SK-N-DZ (cell line): Measurements from ENCODE around the gene AP1G1. TPM values are rescaled to one million over a fixed set of nuclear protein-coding genes. Genes with fewer than 3 reads are reported as not detected.
"Not testable (repeated sequence)": the region's sequence is repeated elsewhere in the genome, so short reads cannot be mapped to it uniquely, and the experiment has no call there.

ENCODE experiments used
- DNase-seq: peaks from one replicate; pipeline ENCODE4 v3.0.0-alpha.2; 2015; ENCODE audit warnings: low spot score
- polyA plus RNA-seq, 2 experiments: library from polyadenylated mRNA; depleted of rRNA; stranded (reverse); fragments of >200 nt; gene quantifications; 2 replicates each; pipeline ENCODE4 v1.2.3, GENCODE V29; 2014

The AP1G1 gene
- 32.4 and 44.0 TPM in 2 replicates for polyA plus RNA-seq (2014; cell fraction: cytosol; rRNA removed)
- polyA plus RNA-seq (2014; cell fraction: nucleus; rRNA removed), result 48.3 and 49.3 TPM in 2 replicates

DNA sequence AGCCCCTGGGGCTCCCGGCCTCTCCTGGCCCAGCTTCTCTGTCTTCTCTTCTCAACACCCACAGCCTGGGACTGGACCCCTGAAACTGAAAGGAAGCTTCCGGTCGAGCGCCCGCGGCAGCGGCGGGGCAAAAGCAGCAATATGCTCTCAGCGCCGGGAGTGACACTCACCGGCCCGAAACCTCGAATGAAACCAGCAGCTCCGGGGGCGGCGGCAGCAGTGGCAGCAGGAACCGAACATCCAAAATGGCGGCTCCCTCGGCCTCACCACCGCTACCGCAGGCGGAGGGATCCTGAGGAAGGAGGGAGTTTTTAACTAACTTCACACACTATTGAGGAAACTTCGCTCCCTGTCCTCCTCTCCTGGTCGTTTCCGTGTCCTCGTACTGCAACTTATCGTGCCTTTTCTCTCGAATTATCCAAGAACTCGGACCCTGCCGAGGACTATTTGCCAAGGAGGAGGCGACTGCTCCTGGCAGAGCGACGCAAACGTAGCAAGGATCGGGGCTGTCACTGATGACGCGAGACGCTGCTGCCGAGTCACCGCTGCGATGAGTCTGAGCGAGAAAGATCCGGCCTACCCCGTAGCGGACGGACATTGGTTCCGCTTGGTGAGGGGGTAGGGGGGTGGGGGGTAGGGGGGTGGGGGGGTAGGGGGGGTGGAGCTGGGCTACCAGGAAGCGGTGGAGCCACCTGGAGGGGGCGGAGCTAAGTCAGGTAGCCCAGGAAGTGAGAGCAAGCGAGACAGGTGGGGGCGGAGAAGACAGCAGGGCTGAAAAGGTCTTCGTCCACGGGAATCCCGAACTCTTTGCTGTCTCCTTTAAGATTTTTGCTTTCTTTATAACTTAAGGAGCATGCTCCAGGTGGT lies at the start of gene AP1G1:
Gene AP1G1, minus strand, starts transcription at position 242 of the 867 bp plus-strand sequence. CDS start 19,355 bp downstream, outside the sequence.
- DNase-seq, result peak; percentile 97

DNA sequence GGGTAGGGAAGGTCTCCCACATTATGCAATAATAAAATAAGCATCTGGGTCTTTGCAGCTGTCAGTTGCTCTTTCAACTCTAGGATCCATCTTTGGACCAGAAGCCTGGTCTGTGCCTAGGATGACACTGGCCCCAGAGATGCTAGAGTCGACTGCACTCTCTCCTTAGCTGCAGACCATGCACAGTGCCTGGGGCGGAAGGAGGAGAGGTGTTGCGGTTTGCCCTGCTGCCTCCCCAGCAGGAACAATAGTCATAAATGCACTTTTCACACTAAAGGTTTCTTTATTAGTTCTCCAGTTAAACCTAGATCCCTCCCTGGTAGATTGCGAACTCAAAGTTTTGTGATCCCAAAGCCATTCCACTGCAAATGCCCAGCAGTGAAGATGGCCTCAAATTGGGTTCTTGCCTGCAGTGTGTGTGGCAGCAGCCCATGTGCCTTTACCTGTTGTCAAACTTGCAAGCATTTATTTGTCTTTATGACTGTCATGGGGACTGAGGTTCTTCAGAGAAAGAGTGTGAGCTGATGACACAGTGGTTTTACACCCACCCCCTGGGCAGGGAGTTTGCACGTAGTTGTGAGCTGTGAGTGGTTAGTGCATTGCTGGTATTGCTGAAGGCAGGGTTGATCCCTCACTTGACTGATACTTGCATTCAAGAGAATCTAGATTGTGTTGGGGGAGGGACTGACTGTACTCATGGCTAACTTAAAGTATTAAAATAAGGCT lies 47.5 kb upstream of the AP1G1 start:
- DNase-seq, result no peak

DNA sequence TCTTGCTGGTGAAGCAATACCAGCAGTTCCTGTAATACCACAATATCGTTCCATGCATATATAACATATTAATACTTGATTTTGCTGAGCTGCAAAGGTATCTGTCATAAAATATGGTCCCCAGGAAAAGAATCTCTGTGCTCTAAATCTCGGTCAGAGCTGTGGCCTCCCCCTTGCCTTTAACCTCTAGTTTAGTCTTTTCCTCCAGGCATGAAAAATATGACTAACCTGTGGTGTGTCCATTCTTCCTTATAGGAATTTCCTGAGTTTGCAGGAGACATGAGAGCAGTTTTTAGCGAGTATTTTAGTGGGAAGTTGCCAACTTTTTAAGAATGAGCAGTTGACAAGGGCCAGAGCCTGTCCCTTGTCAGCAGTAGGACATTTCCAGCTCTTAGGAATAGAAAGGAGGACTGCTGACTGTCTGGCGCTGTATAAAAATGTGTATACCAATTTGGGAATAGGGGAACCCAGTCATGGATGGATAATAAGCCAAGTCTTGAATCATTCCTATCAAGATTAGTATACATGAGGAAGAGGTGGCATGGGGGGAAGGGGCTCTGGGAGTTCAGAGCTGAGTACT lies 45.8 kb upstream of the AP1G1 start:
- no peak for DNase-seq

DNA sequence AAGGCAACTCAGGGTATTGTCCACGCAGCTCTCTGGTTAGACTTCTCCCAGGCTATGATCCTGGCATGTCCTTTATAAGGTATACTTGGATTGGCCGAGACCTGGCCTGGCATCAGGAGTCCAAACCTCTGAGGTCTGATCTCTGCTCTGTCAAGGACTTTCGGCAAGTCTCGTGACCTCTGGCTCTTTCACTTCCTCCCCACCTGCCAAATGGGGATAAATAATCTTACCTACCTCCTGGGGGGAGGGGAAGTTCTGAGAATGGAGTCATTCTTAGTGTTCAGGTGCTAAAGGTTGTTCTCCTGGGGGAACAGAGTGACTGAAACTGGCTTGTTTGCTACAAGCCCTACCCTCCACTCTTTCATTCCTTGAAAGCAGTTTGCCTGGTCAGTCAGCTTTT lies 44.8 kb upstream of the AP1G1 start:
- no peak for DNase-seq

DNA sequence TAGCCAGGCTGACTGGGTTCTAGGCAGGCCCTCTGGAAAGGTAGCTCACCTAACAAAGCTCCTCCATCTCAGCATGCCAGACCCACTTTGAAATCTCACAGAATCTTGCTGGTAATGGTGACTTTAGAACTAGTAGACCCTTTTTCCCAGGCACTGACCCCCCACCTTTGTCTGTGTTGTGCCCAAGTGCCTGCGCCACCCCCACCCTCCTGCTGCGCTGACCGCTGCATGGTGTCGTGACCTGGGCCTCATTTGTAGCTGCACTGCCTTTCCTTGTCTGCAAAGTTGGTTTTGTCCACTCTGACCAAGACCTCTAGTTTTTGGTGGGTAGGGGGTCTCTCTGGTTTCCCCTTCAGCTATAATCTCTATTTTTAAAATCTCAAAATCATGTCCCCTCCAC lies 43.9 kb upstream of the AP1G1 start:
- DNase-seq, result no peak

DNA sequence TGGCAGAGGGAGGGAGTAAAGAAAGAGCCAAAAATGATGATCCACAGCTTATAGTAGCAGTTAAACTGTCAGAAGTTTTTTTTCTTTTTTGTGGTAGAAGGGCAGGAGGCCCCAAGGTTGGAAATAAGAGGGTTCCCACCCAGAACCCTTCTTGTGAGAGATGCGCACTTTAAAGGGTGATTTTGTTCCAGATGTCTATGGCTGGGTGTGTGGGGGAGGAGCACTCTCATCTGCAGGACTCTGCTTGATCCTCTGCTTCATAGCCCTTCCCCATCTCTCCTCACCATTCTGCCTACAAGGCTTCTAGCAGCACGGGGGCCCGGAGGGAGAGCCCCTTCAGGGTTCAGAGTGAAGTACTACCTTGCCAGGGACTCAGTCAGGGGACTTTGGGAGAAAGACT lies 43.5 kb upstream of the AP1G1 start:
- DNase-seq, result no peak

DNA sequence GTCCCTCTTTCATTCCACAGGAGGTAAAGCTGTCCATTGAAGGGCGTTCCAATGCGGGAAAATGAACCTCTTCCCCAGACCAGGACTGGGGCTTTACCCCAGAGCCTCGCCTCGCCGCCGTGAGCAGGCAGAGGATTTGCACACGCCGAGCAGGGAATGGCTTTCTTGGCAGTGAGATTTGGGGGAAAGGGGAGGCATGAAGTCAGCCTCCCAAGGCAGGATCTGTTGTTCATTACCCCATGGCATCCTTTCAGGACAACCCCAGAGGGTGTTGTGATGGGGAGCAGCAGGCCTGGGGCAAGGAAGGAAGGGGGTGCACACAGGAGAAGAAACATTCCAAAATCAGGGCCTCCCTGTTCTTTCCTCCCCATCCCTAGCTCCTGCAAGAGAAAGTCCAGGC lies 43.1 kb upstream of the AP1G1 start:
- DNase-seq, result no peak

DNA sequence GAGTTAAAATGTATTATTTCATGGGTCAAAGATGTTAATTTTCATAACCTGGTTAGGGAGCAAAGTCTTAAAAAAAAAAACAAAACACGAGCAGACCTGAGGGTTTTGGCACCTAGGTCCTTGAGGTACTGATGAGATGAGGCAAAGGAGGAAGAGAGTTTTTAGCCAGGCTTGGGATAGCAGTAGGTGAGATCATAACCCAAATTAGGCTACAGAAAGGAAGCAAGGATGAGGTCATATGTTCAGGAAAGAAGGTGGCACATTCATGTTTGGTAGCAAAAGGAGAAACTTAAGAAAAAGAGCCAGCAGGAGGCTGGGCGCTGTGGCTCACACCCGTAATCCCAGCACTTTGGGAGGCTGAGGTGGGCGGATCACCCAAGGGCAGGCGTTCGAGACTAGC lies 40.0 kb upstream of the AP1G1 start:
- DNase-seq, result no peak

DNA sequence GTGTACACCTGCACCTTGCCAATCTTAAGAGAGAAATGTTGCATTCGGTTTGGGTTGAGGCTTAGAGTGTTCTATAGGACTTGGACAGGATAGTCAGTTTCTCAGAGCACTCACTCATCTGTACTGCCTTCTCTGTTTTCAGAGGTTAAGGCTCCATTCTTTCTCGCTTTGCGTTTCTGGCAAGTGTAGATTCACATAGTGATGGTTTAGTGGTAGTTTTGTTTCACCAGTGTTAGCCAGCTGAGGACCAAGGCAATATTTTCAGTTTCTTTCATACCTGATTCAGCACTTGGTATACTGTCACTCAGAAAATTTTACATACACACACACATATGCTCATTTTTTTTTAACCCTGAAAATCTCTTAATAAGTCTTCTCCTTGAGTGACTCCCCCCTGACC lies 38.5 kb upstream of the AP1G1 start:
- DNase-seq, result no peak

DNA sequence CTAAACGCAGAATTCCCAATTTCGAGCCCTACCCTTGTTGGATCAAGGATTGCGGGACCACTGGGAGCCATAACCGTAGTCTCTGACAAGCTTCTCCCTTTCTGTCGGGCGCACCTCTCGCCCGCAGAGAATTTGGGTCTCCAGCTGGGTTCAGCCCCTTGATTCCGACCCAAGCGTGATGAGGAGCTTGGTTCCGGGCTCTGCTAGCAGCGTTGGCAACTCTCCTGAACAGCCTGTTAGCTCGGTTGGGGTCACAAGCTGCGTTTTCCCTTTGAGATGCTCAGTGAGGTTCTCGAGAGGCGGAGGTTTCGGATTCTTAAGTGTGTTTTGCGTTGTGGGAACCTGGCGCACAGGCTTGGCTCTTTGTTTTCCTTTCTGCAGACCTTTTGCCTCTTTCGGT lies 37.8 kb upstream of the AP1G1 start:
- DNase-seq, result no peak

DNA sequence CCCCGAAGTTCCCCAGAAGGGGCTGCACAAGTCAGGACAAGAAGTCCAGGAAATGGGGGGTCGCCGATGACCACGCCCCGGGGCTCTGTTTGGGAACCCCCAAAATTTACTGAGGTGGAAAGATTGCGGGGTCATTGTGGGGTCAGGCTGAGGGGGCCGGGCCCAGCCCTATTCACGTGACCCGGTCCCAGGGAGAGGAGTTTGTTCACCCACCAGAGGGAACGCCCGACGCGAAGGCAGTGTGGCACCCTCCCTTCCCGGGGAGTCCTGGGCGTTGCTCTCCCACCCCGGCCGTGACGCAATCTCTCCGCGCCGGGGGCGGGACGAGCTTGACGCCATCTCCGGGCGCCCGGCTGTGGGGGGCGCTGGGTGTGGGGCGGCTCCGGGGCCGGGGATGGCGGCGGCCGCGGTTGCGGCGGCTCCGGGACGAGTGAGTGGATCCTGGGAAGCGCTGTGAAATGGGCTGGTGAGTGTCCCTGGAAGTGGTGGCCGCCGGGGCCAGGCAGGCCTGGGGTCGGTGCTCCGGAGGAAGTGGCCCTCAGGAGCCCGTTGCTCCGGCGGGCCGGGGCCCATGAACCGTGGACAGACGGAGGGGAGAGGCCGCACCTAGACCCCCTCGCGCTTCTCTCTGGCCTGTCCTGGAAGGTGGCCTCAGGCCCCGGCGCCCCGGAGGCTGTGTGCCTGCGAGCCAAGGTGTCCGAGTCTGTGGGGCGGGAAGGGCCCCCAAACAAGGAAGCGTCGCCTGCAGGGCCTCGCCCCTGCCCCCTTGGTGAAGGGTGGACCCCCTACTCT lies 37.2 kb upstream of the AP1G1 start, which contains the start of gene ATXN1L:
Gene ATXN1L, plus strand, starts transcription at position 338 of the 792 bp plus-strand sequence. CDS start 3,765 bp downstream, outside the sequence.
- peak; percentile 87 for DNase-seq

DNA sequence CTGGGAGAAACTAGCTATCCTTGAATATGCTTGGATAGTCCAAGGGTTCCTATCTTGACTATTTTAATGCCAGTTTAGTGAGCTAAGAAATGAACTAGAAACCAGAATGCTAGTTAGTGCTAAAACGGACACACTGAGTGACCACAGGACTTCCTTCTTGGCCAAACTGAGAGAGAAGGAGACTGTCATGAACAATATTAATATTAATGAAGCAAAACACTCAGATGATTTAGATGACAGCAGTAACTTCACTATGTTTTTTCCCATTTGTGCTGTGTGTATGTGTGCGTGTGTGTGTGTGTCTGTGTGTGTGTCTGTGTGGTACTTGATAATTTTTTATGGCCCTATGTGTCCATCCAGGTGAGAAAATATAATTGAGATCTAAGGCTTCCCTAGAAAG lies 34.9 kb upstream of the AP1G1 start:
- no peak for DNase-seq

DNA sequence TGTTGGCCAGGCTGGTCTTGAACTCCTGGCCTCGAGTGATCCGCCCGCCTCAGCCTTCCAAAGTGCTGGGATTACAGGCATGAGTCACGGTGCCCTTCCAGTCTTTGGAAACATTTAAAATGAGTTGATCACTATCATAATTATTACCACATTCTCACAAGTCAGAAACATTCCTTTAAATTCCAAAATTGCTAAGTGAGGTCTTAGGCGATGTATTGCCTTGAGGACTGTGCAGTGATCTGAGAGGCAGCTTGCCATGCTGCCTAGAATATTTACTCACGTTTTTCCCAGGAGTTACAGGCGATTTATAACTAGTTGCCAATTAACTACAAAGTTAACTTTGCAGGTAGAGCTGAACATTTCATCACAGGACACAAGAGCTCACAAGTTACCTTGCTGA lies 31.4 kb upstream of the AP1G1 start:
- no peak for DNase-seq

DNA sequence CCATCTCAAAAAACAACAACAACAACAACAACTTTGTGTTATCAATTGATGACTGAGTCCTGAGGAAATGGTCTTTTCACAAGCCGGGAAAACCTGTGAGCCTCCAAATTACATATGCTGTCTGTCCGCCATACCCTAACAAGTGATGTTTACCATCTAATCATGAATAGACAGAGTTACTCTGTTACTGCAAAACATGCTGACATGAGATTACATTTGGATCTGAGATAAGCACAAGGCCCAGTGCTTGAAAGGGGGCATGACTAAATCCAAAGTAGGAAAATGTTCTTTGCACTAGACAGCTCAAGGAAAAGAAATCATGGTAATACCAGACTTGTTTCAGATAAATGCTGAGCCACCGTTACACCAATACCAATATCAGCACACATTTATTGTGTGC lies 28.5 kb upstream of the AP1G1 start:
- DNase-seq, result no peak

DNA sequence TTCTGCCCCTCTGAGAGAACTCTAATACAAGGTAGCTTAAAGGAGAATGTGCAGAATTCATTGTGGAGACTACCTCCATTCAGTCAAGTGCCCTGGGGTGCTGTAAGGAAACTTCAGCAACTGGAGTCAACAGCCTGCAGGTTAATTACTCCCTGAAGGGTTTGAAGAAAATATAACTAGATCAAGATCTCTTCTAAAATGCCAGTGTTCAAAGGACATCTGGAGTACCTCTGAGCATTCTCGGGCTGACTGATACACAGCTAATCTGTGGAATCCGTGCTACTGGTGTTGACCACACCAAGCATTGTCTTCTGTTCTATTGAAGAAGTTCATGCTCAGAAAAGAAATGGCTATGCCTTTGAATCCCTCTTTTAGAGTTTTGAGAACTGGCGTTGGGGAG lies 25.7 kb upstream of the AP1G1 start:
- DNase-seq, result peak; percentile 19

DNA sequence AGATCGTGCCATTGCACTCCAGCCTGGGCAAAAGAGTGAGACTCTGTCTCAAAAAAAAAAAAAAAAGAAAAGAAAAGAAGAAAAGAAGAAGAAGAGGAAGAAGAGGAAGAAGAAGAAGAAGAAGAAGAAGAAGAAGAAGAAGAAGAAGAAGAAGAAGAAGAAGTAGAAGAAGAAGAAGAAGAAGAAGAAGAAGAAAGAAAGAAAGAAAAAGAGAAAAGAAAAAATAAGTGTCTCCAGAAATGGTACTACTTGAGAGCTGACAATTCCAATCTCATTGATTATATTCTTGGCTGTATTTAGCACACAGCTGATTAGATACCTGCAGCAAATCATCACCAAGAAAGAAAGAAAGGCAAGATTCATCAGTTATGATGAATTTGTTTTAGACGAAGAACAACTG lies 23.5 kb upstream of the AP1G1 start:
- not testable (repeated sequence) for DNase-seq

DNA sequence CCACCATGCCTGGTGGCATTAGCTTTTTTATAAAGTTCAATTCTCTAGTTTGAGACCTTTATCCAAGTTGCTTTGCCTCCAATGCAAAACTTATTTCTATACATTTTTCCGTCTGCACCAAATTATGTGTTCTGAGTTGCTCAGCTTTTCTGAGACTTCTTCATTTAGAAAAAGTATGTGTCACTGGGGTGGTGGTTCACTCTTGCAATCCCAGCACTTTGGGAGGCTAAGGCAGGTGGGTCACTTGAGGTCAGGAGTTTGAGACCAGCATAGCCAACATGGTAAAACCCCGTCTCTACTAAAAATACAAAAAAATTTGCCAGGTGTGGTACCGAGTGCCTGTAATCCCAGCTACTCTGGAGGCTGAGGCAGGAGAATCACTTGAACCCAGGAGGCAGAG lies 23.1 kb upstream of the AP1G1 start:
- not testable (repeated sequence) for DNase-seq

DNA sequence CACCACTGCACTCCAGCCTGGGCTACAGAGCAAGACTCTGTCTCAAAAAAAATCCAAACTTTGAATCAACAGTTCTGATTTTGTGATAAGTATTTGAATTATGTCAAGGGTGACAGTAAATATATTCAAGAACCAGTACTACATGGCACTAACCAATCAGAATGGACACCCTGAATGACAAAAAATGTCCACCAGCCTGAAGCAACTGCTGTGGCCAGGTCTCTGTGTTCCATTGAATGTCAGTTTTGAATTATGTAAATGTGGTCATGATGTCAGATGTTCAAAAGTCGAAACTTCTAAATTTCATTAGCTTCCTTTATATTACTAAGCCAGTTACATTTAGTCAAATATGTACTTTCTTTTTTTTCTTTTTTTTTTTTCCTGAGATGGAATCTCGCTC lies 21.7 kb upstream of the AP1G1 start:
- no peak for DNase-seq

DNA sequence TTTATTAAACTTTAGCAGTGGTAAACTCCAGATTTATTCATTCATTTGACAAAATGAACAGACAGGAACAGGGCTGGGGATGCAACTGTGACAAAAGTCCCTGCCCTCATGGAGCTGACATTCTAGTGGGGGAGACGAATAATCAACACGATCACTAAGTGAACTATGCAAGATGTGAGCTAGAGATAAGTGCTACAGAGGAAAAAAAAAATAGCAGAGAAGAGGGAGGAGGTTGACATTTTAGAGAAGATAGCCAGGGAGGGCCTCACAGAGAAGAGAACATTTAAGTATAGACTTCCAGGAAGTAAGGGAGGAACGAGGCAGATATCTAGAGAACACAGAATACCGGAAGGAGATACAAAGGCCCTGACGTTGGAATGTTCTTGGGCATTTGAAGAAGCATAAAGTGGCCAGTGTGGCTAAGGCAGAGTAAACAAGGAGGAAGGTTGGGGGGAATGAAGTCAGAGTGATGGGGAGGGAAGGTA lies 17.9 kb upstream of the AP1G1 start:
- no peak for DNase-seq

DNA sequence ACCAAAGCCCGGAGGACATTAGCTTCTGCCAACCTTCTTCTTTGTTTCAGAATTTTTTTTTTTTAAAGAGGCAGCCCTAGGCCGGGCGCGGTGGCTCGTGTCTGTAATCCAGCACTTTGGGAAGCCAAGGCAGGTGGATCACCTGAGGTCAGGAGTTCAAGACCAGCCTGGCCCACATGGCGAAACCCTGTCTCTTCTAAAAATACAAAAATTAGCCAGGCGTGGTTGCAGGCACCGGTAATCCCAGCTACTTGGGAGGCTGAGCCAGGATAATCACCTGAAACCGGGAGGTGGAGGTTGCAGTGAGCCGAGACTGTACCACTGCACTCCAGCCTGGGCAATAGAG lies 8.5 kb upstream of the AP1G1 start:
- not testable (repeated sequence) for DNase-seq

DNA sequence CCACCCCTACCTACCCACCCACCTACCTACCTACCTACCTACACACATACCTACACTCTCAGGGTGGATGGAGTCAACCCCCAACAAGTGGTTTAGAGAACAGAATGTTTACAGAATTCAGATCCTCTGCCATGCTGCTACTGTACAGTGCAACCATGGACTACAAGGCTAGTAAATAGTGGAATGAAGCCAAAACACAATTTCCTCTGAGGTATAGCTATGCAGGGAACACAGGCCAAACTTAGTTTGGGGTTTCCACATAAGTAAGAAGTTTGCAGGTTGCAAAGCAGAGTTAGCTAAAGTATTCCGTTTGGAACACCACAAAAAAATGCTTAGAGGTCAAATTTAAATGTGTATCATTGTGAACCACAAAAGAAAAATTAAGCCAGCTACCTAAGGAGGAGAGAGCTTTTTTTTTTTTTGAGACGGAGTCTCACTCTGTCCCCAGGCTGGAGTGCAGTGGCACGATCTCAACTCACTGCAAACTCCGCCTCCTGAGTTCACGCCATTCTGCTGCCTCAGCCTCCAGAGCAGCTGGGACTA lies 2.7 kb upstream of the AP1G1 start:
- no peak for DNase-seq
